SK-N-MC (cell line): ENCODE data around the gene SLF2.

Experiments used
- EZH2 ChIP-seq: fragments of 200-600 bp; sonication (generic); IDR thresholded peaks from one replicate; pipeline ENCODE4 v1.6.1; 2017; ENCODE audit warnings: antibody characterized with exemption
- POLR2AphosphoS5 ChIP-seq: IDR thresholded peaks from 2 replicates; pipeline ENCODE4 v1.6.1; 2012; ENCODE audit warnings: mild to moderate bottlenecking, low read depth, low read length, borderline replicate concordance

DNA sequence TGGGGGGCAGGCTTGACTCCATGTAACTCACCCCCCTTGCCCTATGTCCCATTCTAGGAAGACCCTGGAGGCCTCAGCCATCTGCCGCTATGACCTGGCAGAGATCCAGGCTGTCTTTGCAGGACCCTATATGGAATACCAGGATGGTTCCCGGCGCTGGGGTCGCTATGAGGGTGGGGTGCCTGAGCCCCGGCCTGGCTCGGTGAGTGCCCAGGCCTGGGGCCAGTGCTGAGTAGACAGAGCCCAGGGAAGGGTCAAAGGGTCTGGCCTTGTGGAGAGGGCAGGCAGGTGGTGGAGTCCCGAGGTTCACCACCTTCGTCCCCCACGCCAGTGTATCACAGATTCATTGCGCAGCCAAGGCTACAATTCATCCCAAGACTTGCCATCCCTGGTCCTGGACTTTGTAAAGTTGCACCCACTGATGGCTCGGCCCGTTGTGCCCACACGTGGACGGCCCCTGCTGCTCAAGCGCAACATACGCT, 67.1 kb downstream of the SLF2 start:
- TF ChIP-seq EZH2 (no peak), POLR2AphosphoS5 (no peak)
